Endothelial cell (in vitro differentiated cells): ENCODE data around the gene EIF4G3. TPM values are rescaled to one million over a fixed set of nuclear protein-coding genes. Genes with fewer than 3 reads are reported as not detected.
A peak's percentile ranks its signal among the peaks of the same experiment; 100 is the strongest.
"Not testable (repeated sequence)": the region's sequence is repeated elsewhere in the genome, so short reads cannot be mapped to it uniquely, and the experiment has no call there.

ENCODE experiments used
- DNase-seq: peaks from one replicate; pipeline ENCODE4 v3.0.0; 2021; ENCODE audit warnings: low spot score
- H3K27ac Mint-ChIP-seq: one replicate; pipeline ENCODE4 v1.8.0; 2021; ENCODE audit warnings: mixed read lengths, inconsistent platforms; ENCODE audit not compliant: unreplicated experiment
- H3K27me3 Mint-ChIP-seq: one replicate; pipeline ENCODE4 v1.8.0; 2021; ENCODE audit warnings: mild to moderate bottlenecking, moderate library complexity, mixed read lengths, inconsistent platforms; ENCODE audit not compliant: unreplicated experiment
- H3K36me3 Mint-ChIP-seq: one replicate; pipeline ENCODE4 v1.8.0; 2021; ENCODE audit warnings: mild to moderate bottlenecking, low read depth, mixed read lengths, inconsistent platforms; ENCODE audit not compliant: unreplicated experiment
- H3K4me1 Mint-ChIP-seq: one replicate; pipeline ENCODE4 v1.8.0; 2021; ENCODE audit warnings: mild to moderate bottlenecking, mixed read lengths, inconsistent platforms; ENCODE audit not compliant: unreplicated experiment
- H3K4me3 Mint-ChIP-seq: one replicate; pipeline ENCODE4 v1.8.0; 2021; ENCODE audit warnings: mild to moderate bottlenecking, mixed read lengths, inconsistent platforms; ENCODE audit not compliant: unreplicated experiment
- H3K9me3 Mint-ChIP-seq: one replicate; pipeline ENCODE4 v1.8.0; 2021; ENCODE audit warnings: mixed read lengths, inconsistent platforms; ENCODE audit not compliant: unreplicated experiment
- CTCF ChIP-seq: fragments of 200-600 bp; sonication (generic); IDR thresholded peaks from one replicate; pipeline ENCODE4 v1.5.0; 2021; ENCODE audit warnings: antibody characterized with exemption; ENCODE audit not compliant: unreplicated experiment
- total RNA-seq: library from RNA; stranded (reverse); fragmentation: NEBNext Ultra II Directional; extraction: Animal tissue kit (Norgen Biotek cat#: 25700); gene quantifications from one replicate; pipeline ENCODE4 v1.2.1, GENCODE V29; 2021; ENCODE audit not compliant: unreplicated experiment

EIF4G3 gene
- total RNA-seq, 1 donor from 2014 or later, result 87.6 TPM

GRCh38 chr1:21217812-21218596, 41.3 kb upstream of the EIF4G3 start:
- H3K27me3 Mint-ChIP-seq, result peaks cover 3% of the 10 kb centered on the region
- no peak overlapping the region for H3K4me3 Mint-ChIP-seq
- TF ChIP-seq CTCF, result peak; percentile 35
- peaks cover 18% of the 10 kb centered on the region for H3K36me3 Mint-ChIP-seq
- H3K9me3 Mint-ChIP-seq, result no peaks in the 10 kb centered on the region
- no peaks in the 10 kb centered on the region for H3K4me1 Mint-ChIP-seq
- DNase-seq, result peak; percentile 80
- H3K27ac Mint-ChIP-seq, result no peak overlapping the region

GRCh38 chr1:21216835-21217811, 40.4 kb upstream of the EIF4G3 start:
- Mint-ChIP-seq H3K9me3 (no peaks in the 10 kb centered on the region), H3K36me3 (peaks cover 16% of the 10 kb centered on the region), H3K27me3 (peaks cover 1% of the 10 kb centered on the region), H3K4me3 (no peak overlapping the region), H3K4me1 (no peaks in the 10 kb centered on the region), H3K27ac (no peak overlapping the region)
- TF ChIP-seq CTCF, result peak; percentile 87
- peak; percentile 68 for DNase-seq

GRCh38 chr1:21212126-21212525, 35.4 kb upstream of the EIF4G3 start:
- Mint-ChIP-seq H3K9me3 (no peaks in the 10 kb centered on the region), H3K27ac (no peak overlapping the region), H3K36me3 (peaks cover 3% of the 10 kb centered on the region), H3K4me3 (no peak overlapping the region), H3K27me3 (peaks cover 2% of the 10 kb centered on the region), H3K4me1 (no peaks in the 10 kb centered on the region)
- no peak for TF ChIP-seq CTCF
- DNase-seq, result no peak

- DNase-seq, H3K4me3 Mint-ChIP-seq, H3K27ac Mint-ChIP-seq, H3K4me1 Mint-ChIP-seq, H3K9me3 Mint-ChIP-seq, H3K36me3 Mint-ChIP-seq, H3K27me3 Mint-ChIP-seq: not testable (repeated sequence)
Observed at GRCh38 chr1:21208137-21208700, 31.5 kb upstream of the EIF4G3 start.

GRCh38 chr1:21206117-21206516, 29.4 kb upstream of the EIF4G3 start:
- TF ChIP-seq CTCF, result no peak
- Mint-ChIP-seq H3K9me3 (no peaks in the 10 kb centered on the region), H3K4me3 (no peak overlapping the region), H3K27ac (no peak overlapping the region), H3K4me1 (no peaks in the 10 kb centered on the region), H3K27me3 (no peaks in the 10 kb centered on the region), H3K36me3 (no peaks in the 10 kb centered on the region)
- DNase-seq, result no peak
